Neural cell (in vitro differentiated cells): ENCODE results near the gene ZNF432.

Experiments
- TF ChIP-seq, protein P1 (sequence below): fragments of 450-650 bp; IDR thresholded peaks from 2 replicates; pipeline ENCODE4 v1.5.1; 2014; ENCODE audit warnings: antibody characterized with exemption, mild to moderate bottlenecking, moderate library complexity; ENCODE audit not compliant: poor library complexity, severe bottlenecking
- TF ChIP-seq, protein P2 (sequence below): IDR thresholded peaks from 2 replicates; pipeline ENCODE4 v1.6.1; 2012; ENCODE audit warnings: borderline replicate concordance

DNA sequence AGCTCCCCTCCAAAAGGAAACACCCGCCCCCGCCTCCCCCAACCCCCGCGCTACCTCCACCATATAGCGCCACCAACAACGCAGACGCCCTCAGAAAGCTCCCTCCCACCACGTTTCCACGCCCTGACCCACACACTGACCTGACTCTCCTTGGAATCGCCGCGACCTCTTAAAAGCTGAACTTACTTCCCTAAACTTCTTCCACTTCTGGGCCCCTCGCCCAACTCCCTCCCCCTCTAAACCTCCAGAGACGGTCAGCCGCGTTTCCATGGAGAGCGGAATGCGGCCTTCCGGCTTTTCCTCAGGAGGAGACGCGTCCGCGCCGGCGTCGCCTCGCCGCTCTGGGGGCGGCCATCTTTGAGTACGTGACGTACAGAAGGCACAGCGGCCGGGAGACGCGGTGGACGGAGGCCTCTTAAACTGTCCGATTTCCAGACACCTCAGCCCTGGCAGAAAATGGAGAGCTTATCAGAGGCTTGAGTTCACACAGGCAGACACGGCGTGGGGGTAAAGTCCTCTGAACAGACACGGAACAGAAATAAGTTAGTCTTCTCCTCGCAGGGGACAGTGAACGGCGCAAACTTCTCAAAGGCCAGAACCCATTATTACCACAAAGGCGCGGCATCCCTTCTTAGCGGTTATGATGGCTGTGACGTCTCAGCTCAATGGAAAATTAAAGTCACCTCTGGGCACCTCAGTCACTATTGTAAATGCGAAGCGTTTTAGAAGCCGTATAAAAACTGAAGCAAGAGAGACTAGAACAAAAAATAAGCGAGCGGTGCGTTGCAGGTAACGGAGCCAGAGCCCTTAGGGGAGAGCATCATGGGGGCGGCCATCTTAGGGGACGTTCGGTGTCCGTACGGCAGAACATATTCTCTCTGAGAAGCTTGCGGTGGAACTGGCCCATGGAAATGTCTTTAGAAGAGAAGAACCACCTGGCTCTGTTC lies at the start of gene ZNF432:
- TF ChIP-seq, protein P1, sequence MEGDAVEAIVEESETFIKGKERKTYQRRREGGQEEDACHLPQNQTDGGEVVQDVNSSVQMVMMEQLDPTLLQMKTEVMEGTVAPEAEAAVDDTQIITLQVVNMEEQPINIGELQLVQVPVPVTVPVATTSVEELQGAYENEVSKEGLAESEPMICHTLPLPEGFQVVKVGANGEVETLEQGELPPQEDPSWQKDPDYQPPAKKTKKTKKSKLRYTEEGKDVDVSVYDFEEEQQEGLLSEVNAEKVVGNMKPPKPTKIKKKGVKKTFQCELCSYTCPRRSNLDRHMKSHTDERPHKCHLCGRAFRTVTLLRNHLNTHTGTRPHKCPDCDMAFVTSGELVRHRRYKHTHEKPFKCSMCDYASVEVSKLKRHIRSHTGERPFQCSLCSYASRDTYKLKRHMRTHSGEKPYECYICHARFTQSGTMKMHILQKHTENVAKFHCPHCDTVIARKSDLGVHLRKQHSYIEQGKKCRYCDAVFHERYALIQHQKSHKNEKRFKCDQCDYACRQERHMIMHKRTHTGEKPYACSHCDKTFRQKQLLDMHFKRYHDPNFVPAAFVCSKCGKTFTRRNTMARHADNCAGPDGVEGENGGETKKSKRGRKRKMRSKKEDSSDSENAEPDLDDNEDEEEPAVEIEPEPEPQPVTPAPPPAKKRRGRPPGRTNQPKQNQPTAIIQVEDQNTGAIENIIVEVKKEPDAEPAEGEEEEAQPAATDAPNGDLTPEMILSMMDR = no peak
- TF ChIP-seq, protein P2, sequence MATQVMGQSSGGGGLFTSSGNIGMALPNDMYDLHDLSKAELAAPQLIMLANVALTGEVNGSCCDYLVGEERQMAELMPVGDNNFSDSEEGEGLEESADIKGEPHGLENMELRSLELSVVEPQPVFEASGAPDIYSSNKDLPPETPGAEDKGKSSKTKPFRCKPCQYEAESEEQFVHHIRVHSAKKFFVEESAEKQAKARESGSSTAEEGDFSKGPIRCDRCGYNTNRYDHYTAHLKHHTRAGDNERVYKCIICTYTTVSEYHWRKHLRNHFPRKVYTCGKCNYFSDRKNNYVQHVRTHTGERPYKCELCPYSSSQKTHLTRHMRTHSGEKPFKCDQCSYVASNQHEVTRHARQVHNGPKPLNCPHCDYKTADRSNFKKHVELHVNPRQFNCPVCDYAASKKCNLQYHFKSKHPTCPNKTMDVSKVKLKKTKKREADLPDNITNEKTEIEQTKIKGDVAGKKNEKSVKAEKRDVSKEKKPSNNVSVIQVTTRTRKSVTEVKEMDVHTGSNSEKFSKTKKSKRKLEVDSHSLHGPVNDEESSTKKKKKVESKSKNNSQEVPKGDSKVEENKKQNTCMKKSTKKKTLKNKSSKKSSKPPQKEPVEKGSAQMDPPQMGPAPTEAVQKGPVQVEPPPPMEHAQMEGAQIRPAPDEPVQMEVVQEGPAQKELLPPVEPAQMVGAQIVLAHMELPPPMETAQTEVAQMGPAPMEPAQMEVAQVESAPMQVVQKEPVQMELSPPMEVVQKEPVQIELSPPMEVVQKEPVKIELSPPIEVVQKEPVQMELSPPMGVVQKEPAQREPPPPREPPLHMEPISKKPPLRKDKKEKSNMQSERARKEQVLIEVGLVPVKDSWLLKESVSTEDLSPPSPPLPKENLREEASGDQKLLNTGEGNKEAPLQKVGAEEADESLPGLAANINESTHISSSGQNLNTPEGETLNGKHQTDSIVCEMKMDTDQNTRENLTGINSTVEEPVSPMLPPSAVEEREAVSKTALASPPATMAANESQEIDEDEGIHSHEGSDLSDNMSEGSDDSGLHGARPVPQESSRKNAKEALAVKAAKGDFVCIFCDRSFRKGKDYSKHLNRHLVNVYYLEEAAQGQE = peak; percentile 53
